Mammary epithelial cell (primary cell): ENCODE measurements around the gene CNPY3.

Source experiments
- EZH2 ChIP-seq: IDR thresholded peaks from 2 replicates; pipeline ENCODE4 v1.6.1; 2012; ENCODE audit warnings: low read length, inconsistent platforms, borderline replicate concordance
- TF ChIP-seq, protein P1 (sequence below), 2 donors: IDR thresholded peaks in 1 of 2; conservative IDR thresholded peaks in 1 of 2; 2 replicates each; pipeline ENCODE4 v1.5.1; 2011 to 2012; ENCODE audit warnings: inconsistent platforms in 2 of 2, low read length in 2 of 2, mild to moderate bottlenecking in 2 of 2, control low read depth in 1 of 2, low read depth in 1 of 2; ENCODE audit not compliant: insufficient read depth in 1 of 2; ENCODE audit errors: extremely low read depth in 1 of 2

DNA sequence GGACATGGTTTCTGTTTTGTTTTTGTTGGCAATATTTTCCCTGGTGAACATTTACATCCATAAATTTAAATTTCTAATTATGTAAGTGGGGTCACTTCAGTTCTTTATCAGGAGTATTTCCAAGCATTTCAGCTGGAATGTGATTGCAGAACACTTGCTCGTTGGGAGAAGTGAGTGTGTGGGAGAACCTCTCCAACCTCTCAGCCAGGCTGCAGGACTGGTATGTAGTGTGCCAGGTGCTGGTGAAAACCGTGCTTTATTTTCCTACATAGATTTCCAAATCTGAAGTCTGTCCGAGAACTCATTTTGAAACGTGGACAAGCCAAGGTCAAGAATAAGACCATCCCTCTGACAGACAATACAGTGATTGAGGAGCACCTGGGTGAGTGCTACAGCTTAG, 43.6 kb upstream of the CNPY3 start:
- TF ChIP-seq, protein P1, sequence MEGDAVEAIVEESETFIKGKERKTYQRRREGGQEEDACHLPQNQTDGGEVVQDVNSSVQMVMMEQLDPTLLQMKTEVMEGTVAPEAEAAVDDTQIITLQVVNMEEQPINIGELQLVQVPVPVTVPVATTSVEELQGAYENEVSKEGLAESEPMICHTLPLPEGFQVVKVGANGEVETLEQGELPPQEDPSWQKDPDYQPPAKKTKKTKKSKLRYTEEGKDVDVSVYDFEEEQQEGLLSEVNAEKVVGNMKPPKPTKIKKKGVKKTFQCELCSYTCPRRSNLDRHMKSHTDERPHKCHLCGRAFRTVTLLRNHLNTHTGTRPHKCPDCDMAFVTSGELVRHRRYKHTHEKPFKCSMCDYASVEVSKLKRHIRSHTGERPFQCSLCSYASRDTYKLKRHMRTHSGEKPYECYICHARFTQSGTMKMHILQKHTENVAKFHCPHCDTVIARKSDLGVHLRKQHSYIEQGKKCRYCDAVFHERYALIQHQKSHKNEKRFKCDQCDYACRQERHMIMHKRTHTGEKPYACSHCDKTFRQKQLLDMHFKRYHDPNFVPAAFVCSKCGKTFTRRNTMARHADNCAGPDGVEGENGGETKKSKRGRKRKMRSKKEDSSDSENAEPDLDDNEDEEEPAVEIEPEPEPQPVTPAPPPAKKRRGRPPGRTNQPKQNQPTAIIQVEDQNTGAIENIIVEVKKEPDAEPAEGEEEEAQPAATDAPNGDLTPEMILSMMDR (conservative IDR thresholded peaks at IDR 0.05 in 1 of 2, IDR thresholded peaks at IDR 0.05 in 1 of 2; ENCODE audit: extremely low read depth in 1 of 2, insufficient read depth in 1 of 2, low read depth in 1 of 2, low read length in 2 of 2), result no peak
- no peak for TF ChIP-seq EZH2
